GM19238 (cell line): ENCODE measurements around the gene POLE4.
A peak's percentile ranks its signal among the peaks of the same experiment; 100 is the strongest.

Experiments used
- DNase-seq: peaks from one replicate; pipeline ENCODE4 v3.0.0; 2011; ENCODE audit warnings: low spot score; ENCODE audit not compliant: insufficient read length

Gene POLE4, protein sequence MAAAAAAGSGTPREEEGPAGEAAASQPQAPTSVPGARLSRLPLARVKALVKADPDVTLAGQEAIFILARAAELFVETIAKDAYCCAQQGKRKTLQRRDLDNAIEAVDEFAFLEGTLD

DNA sequence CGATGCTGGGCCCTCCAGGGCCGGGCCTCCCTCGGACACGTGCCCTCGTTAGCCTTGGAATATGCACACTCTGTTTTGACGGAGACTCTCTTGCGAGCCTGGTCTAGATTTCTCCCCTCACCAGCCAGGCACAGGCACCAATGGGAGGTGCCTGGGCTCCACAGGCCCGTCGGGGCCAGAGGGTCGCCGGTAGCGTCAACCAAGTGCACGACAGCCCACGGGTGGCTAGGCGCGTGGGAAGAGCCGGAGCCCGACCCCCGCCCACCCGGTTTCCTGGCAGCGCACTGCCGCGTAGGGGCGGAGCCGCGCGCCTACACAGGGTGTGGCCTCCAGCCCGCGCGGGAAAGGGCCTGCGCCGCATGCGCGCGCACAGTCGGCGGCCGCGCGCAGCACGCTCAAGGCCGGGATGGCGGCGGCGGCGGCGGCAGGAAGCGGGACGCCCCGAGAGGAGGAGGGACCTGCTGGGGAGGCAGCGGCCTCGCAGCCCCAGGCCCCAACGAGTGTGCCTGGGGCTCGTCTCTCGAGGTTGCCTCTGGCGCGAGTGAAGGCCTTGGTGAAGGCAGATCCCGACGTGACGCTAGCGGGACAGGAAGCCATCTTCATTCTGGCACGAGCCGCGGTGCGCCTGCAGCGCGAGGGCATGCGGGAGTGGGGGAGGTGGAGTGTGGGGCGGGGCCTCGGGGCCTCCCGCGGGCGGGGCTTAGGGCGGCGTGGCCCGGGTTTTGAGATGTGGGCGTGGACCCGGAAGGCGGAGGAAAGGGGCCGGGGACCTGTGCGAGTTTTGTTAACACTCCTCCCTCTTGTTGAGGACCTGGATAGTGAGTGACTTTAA lies at the start of gene POLE4:
TSS of gene POLE4 (plus strand) at position 370 of the 832 bp plus-strand sequence. CDS start at position 407, 37 bp downstream.
- peak; percentile 61 for DNase-seq

DNA sequence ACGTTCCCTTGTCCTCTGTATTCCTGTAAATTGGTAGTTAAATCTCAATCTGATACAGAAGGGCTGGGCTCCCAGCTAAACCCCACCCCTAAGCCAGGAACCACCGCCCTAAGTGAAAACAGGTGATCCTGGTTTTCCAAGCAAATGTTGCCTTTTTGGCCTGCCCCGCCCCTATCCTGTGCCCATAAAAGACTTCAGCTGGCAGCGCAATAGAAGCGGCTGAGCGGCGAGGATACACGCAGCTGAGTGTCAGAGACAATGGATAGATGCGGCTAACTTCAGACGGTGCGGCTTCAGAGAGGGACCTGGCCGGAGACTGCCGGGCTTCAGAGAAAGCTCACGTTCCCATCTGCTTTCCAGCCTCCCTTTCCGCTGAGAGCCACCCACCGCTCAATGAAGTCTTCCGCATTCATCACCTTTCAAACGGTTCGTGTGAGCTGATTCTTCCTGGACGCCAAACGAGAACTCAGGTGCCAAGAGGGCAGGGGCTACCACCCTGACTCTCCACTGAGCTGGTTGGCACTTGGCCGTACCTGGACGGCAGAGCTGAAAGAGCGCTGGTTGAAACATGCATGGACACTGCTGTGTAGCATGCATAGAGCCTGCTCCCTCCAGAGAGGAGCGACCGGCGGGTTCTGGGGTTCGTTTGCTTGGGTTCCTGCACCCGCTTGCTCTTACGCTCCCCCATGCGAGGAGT lies 49.5 kb upstream of the POLE4 start:
- DNase-seq, result no peak

DNA sequence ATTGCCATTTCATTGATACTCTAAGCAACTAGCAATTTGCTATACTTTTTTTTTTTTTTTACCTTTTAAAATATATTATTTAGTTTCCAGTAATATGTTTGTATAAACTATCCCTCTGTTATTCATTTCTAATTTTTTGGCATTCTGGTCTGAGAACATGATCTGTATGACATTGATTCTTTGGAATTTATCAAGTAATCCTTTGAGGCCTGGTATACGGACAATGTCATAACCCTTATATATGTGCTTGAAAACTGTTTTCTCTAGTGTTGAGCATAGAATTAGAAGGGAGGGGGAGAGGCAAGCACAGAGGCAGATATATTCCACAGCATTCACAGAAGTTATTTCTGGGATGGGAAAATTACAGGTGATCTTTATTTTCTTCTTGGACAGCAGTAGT lies 48.2 kb upstream of the POLE4 start:
- DNase-seq, result no peak

DNA sequence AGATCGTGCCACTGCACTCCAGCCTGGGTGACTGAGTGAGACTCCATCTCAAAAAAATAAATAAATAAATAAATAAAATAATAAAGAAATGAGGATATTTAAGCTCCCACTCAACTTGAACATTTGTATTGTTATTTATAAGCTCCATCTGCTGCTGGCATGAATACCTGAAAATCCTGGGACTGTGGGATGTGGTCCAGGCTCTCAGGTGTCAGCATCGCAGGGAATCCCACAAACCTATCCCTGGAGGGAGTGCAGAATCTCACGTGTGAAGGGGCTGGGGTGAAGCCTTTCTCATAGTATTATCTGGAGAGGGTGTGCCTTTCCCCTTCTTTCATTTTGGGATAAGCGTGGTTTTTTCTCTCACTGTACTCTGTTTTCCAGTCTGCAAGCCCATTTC lies 47.4 kb upstream of the POLE4 start:
- no peak for DNase-seq

DNA sequence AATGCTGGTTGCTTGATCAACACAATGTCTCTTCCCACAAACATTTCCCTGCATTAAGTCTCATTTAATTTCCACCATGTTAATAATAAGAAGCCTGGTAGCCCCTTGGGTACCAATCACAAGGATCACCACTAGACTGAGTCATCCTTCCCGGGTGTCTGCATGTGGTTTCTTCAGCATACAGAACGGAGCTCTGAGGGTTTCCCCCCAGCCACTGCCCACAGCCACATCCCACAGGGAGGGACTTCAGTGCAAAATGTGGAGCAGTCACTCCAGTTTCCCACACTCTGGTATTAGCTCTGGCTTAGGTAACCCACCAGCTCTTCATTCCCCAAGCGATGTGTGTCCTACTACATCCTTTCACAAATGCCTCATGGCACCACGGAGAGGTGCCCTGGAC lies 42.7 kb upstream of the POLE4 start:
- no peak for DNase-seq

DNA sequence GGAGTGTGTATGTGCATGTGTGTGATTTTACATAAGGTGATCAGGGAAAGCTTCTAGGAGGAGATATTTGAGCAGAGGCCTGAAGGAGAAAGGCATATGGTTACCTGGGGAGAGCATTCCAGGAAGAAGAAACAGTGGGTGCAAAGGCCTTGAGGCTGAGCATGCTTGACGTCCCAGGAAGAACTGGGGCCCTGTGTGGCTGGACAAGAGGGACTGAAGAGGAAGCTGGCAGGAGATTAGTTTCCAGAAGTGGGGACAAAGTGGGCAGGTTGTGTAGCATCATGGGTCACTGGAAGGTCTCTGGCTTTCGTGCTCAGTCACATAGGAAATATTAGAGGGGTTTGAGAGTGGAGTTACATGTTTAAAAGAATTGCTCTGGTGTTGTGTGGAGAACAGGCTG lies 42.0 kb upstream of the POLE4 start:
- no peak for DNase-seq

DNA sequence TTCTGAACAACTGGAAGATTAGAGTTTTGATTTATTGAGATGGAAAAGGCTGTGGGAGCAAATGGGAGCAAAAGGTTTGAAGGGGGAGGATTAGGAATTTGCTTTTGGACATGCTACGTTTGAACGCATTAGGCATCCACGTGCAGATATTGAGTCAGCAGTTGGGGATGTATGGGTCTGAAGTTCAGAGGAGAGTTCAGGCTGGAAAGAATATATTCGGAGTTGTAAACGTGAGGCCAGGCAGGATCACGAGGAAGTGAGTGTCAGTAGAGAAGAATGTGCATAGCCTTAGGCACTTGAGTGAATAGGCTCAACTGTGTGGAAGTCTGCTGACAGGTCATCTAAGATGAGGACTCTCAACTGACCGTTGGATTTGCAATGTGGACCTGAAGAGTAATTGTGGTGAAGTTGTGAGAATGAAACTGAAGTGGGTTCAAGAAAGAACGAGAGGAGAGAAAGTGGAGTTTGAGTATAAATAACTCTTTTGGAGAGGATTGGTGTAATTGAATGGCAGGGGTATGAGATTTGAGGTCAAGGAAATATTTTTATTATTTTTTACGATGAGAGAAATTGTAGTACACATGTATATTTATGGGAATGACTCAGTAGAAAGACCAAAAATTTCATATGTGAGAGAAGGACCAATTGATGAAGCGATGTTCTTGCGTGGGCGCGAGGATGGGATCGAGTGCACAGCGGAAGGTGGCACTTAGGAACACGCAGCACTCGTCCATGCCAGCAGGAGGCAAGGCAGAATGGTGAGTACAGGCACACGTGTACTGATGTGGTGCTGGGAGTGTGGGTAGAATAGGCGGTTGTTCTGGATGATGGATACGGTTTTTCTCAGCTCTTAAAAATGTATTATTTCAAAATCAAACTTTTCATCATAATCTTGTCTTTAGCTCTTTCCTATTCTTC lies 40.5 kb upstream of the POLE4 start:
- DNase-seq, result no peak

DNA sequence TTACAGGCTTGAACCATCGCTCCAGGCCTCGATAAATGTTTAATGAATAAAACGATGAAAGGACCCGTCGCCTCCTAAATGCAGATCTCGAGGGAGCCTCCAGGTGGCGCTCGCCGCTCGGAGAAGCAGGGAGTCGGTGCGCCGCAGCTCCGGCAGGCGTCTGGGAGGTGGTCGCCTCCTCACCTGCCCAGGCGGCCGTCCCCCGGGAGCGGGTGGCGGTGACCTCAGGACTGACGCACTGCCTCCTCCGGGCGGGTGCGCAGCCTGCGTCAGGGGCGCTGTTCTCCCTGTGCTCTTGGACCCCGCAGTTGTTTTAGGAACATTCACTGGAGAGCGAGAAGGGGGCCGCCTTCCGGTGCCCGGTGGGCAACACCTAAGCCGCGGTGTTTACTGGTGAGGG lies 38.6 kb upstream of the POLE4 start:
- DNase-seq, result peak; percentile 63

DNA sequence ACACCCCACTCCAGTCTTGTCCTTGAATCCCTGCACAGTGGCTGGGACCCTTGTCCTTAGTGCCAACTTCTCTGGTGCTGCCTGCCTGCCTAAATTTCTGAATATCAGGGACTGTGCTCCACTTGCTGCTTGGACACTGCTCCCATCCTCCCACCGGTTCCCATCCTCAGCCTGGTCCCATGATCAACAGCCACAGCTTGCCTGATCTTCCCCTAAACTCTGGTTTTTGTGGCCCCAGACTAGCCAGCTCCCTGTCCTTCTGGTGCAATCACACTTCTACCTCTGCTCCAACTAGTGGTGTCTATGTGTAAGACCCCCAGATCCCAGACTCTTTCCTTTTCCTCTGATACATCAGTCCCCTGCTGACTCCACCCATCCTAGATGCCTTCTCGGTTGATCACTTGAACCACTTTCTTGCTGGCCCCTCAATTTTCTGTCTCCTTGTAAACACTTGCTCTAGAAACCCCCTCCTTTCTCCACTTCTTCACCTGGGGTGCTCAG lies 37.2 kb upstream of the POLE4 start:
- no peak for DNase-seq

DNA sequence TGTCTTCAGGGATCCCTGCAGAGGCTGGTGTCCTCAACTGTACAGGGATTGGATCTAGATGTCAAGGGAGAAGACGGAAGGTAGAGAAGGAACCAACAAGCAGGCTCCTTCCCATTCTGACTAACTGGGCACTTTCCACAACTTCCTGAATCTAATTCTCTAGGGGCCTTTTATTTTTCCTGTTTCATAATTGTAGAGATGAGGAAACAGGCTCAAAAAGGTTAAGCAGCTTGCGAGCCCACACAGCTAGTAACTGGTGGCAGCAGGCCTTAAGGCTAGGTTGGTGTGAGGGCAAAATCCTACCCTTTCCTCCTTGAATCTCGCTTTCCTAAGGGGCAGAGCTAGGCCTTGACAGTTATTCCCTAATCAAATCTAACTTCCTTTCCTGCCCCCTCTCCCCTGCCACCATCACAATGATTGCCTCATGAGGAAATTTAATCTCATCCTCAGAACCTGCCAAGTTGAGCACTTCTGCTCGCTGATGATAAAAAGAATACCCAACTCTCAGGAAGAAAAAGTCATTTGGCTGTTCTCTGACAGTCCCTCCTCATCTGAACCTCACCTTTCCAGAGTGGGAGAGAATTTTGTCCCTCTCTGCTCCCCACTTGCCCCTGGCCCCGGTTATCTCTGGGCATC lies 35.7 kb upstream of the POLE4 start:
- no peak for DNase-seq

DNA sequence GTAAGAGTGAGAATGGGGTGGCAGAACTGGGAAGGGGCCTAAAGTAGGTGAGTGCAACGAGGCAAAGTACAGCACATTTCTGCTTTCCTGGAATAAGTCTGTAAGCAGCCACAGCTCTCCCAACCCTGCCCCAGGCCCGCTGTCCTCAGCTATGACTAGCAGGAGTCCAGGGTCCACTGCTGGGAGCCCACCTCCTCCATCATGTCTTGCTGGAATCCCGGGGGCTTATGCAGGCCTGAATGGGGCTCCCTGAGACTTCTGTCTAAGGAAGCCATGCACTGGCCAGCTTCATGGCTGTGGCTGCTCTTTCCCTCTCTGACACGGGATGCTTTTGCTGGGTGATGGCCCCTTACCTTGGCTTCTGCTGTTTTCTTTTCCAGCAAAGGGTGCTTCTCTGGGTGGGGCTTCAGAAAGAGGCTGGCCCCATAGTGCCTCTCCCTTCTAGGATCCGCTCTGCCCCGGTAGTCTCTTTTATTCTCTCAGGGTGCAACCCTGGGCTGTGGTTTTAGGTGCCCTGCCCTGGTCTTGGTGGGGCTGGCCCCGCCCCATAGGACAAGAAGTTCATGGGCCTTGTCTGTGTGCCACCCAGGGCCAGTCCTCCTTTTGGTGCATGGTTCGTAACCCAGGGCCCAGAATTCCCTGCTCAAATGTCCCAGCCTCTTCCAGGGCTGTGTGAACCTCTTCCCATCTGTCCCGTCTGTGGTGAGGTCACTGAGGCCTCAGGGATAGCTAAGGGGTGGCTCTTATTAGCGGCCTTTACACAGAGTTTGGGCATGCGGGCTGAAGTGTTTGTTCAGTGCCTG lies 33.8 kb upstream of the POLE4 start:
- no peak for DNase-seq

DNA sequence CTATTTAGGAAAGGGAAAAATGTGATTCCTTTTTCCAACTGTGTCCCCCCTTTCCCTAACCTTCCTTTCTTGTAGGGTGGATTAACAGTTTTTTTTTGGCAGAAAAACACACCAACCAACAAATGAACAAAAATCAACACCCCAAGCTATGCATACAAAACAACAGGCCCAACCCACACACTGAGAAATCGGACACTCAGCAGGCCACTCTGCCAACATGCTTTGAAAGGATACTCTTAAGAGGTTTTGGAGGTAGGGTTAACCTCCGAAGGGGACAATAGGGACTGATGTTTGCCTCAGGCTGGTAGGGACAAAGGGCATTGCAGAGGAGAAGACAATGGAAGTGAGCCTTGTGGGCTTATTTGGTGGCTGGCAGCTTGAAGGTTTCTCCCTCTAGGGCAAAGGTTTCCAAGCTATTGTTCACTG lies 33.1 kb upstream of the POLE4 start:
- no peak for DNase-seq

DNA sequence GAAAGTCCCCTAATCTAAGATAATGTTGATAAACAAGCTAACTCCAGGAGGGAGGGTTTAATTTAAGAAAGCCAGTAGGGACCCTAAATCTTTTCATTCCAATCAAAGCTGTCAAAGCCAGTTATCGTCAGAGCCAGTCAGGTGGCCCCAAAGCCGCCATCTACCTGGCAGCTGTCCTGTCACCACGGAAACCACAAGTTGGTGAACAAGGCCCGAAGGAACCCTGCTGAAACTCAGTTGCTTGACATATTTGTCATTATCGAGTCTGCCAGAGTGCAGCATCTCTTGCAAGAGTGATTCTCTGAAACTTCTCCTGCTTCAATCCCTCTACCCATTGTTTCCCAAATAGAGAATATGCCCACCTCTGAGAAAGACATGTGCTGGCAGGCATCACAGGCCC lies 30.8 kb upstream of the POLE4 start:
- DNase-seq, result no peak

DNA sequence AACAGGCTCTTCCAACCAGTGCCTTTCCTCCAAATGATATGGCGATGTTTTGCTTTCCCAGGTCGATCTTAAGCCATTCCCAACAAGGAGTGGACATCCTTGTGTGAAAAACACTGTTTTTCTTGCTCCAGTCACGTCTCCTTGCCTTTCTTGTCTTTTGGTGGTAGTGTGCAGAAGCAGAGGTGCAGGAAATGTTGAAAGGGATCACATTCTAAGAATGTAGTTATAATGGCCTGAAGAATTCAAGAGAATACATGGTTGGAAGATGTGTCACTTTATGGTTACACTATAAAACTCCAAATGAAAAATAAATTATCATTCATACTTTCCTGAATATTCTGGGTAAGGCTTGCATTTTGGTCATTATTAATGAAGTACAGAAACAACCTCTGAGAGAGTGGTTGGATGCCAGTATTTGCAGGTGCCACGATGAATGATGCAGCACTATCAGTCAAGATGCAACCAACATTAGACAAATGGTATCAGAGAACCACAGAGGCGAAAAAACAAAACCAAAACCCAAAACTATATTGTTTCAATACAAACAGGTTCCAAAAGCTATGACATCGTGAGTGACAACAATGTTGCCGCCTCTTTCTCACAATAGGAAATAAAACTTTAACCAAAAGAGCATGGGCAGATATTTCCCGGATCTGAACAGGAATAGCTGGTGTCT lies 27.5 kb upstream of the POLE4 start:
- no peak for DNase-seq

DNA sequence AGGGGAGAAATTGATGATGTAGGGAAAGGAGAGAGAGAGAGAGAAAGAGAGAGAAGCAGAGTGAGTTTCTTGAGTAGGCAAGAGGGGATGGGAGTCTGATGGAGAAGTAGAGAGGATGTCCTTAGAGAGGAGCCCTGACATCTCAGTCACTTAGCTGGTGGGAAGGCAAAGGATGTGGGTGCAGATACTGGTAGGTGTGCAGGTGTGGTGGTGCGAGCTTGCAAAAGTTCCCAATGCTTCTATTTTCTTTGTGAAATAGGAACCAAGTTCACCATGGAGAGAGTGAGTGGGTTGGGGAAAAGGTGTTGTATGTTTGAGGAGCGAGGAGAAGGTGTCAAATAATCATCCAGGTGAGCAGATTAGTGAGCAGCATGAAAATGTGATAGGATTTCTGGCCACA lies 26.5 kb upstream of the POLE4 start:
- no peak for DNase-seq

DNA sequence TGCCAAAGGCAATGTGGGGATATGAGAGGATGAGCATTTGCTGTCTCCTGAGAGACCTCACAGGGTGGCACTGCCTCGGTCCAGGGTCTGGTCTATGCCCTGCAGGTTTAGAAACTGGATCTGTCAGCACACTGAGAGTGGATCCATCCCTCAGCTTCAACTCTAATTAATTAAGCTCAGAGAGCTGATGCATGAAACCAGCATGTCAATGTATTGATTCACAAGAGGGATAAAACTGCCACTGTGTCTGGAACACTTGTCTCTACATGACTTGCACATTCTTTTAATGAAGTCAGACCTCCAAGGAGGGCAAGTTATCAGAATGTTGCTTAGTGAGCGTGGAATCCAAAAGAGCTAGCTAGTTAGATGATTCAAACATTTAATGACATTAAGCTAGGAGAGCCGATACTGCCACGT lies 22.5 kb upstream of the POLE4 start:
- DNase-seq, result no peak

DNA sequence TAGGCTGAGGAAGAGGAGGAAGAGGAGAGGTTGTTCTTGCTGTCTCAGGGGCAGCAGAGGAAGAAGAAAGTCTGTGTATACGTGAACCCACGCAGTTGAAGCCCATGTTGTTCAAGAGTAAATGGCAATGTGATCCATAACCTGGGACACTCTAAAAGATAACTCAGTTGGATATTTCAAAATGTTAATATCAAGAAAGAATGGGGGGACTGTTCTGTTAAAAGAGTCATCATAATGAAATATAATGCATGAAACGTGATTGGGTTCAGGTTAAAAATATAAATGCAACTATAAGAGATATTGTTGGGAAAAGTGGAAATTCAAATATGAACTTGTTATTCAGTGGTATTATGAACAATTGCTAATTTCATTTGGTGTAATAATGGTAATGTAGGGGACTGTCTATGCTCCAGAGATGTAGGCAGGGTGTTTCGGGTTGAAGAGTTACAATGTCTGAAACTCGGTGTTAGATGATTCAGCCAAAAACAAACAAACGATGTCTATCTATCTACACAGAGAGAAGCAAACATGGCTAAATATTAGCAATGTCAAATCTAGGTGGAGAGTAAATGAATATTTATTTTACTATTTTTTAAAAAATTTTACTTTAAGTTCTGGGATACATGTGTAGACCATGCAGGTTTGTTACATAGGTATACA lies 21.1 kb upstream of the POLE4 start:
- no peak for DNase-seq

DNA sequence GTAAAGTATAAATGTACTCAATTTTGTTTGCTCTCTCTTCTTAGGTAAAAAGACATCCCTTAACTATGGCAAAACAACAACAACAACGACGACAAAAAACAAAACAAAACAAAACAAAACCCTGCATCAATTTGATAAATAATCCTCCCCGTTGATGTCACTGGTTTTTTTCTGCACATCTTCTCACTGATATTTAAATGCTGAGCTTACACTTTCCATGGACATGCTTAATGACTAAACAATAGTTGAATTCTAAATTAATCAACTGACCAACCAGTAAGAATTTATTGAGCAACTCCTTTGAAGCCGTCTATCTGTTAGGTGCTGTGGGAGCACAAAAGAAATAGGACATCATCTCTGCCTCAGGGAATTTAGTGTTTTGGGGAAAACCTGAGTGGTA lies 20.2 kb upstream of the POLE4 start:
- no peak for DNase-seq
